HEK293T (cell line): ENCODE measurements around the gene CUBN.
"Not testable (repeated sequence)": the region's sequence is repeated elsewhere in the genome, so short reads cannot be mapped to it uniquely, and the experiment has no call there.

Experiments used
- CTCF ChIA-PET: fragments of 350-600 bp; formaldehyde crosslinking; extraction: SDS; loops from one replicate; lab custom pipeline; 2021; ENCODE audit warnings: antibody characterized with exemption, inconsistent platforms; lab: Yijun Ruan, JAX
- POLR2A ChIA-PET: fragments of 350-600 bp; formaldehyde crosslinking; extraction: SDS; loops from one replicate; lab custom pipeline; 2020; ENCODE audit warnings: antibody characterized with exemption, inconsistent platforms; lab: Yijun Ruan, JAX
- DNase-seq: peaks from one replicate; pipeline ENCODE4 v3.0.0; 2012; ENCODE audit warnings: mixed read lengths; ENCODE audit errors: extremely low spot score
- ARNT ChIP-seq: fragments of 450-650 bp; IDR thresholded peaks from 2 replicates; pipeline ENCODE4 v1.6.1; 2017; ENCODE audit warnings: mild to moderate bottlenecking
- BHLHE40 ChIP-seq: fragments of 450-650 bp; IDR thresholded peaks from 2 replicates; pipeline ENCODE4 v1.6.1; 2016; ENCODE audit warnings: mild to moderate bottlenecking, moderate library complexity, borderline replicate concordance
- CTBP1 ChIP-seq: fragments of 450-650 bp; IDR thresholded peaks from 2 replicates; pipeline ENCODE4 v1.6.1; 2016; ENCODE audit warnings: borderline replicate concordance
- ELF4 ChIP-seq: fragments of 450-650 bp; IDR thresholded peaks from 2 replicates; pipeline ENCODE4 v1.6.1; 2017; ENCODE audit warnings: antibody characterized with exemption
- FOXA1 ChIP-seq: fragments of 450-650 bp; IDR thresholded peaks from 2 replicates; pipeline ENCODE4 v1.6.1; 2016; ENCODE audit warnings: mild to moderate bottlenecking
- FOXK2 ChIP-seq: fragments of 450-650 bp; IDR thresholded peaks from 2 replicates; pipeline ENCODE4 v1.6.1; 2016; ENCODE audit warnings: mild to moderate bottlenecking
- FOXM1 ChIP-seq: fragments of 450-650 bp; IDR thresholded peaks from 2 replicates; pipeline ENCODE4 v1.6.1; 2017; ENCODE audit warnings: mild to moderate bottlenecking, borderline replicate concordance
- HDGF ChIP-seq: fragments of 450-650 bp; IDR thresholded peaks from 2 replicates; pipeline ENCODE4 v1.6.1; 2017; ENCODE audit warnings: antibody characterized with exemption, borderline replicate concordance
- L3MBTL2 ChIP-seq: fragments of 450-650 bp; conservative IDR thresholded peaks from 2 replicates; pipeline ENCODE4 v1.6.1; 2016; ENCODE audit warnings: mild to moderate bottlenecking
- LEF1 ChIP-seq: fragments of 450-650 bp; IDR thresholded peaks from 2 replicates; pipeline ENCODE4 v1.6.1; 2017; ENCODE audit warnings: mild to moderate bottlenecking, borderline replicate concordance
- NFRKB ChIP-seq: fragments of 450-650 bp; IDR thresholded peaks from 2 replicates; pipeline ENCODE4 v1.6.1; 2016; ENCODE audit warnings: mild to moderate bottlenecking, moderate library complexity
- SP1 ChIP-seq: fragments of 450-650 bp; IDR thresholded peaks from 2 replicates; pipeline ENCODE4 v1.6.1; 2017
- SUZ12 ChIP-seq: fragments of 450-650 bp; IDR thresholded peaks from 2 replicates; pipeline ENCODE4 v1.6.1; 2016; ENCODE audit warnings: mild to moderate bottlenecking
- TARDBP ChIP-seq: fragments of 450-650 bp; IDR thresholded peaks from 2 replicates; pipeline ENCODE4 v1.6.1; 2016
- ZNF384 ChIP-seq: fragments of 450-650 bp; IDR thresholded peaks from 2 replicates; pipeline ENCODE4 v1.6.1; 2016
- TF ChIP-seq, protein P1 (sequence below): fragments of 450-650 bp; IDR thresholded peaks from 2 replicates; pipeline ENCODE4 v1.6.1; 2016

The CUBN gene

DNA sequence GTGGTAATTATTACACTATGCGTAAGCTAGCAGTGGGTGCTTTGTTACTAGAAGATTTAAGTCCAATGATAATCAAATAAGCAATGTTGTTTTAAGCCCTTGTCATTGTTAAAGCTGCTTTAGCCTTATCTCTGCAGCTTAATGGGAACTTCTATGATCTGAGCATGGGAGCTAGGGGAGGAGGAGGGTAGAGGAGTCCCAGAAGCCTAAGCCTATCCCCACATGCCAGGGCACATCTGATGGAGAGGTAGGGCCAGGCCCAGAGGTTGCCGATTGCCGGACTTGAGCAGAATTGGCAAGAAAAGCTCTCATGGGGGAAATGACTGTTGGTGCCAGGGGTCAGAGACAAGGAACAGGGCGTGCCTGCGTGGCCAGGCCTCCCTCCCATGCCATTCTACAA, 13.4 kb downstream of the CUBN start:
- CTCF ChIA-PET: interaction anchor here (0.8 kb wide), 1 partner anchor 8 kb away, joined by 3 read pairs; no protein-coding TSS in a partner anchor
- POLR2A ChIA-PET: interaction anchor here (0.9 kb wide), 1 partner anchor 10 kb away, joined by 3 read pairs; no protein-coding TSS in a partner anchor
- TF ChIP-seq HDGF (no peak), SP1 (no peak), FOXK2 (no peak), ZNF384 (no peak), TARDBP (no peak), SUZ12 (no peak), FOXA1 (no peak), NFRKB (no peak), FOXM1 (no peak), L3MBTL2 (no peak), ARNT (no peak)
- TF ChIP-seq, protein P1, sequence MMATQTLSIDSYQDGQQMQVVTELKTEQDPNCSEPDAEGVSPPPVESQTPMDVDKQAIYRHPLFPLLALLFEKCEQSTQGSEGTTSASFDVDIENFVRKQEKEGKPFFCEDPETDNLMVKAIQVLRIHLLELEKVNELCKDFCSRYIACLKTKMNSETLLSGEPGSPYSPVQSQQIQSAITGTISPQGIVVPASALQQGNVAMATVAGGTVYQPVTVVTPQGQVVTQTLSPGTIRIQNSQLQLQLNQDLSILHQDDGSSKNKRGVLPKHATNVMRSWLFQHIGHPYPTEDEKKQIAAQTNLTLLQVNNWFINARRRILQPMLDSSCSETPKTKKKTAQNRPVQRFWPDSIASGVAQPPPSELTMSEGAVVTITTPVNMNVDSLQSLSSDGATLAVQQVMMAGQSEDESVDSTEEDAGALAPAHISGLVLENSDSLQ: no peak
- DNase-seq: no peak

DNA sequence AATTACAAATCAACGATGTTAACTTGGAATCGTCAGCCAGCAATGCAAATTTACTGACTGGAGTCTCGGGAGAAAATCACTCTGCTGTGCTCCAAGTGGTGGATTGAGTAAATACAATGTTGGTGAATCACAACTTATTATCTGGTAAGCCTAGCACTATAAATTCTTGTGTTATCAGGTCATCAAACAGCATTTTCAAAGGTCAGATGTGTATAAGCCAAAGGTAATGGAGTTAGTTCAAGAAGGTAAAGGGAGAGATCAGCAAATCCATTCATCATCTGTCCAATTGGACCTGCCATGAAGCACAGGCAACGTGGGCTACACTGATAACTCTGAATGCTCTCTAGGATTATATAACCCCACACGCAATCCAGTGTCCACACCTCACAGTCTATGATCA, 13.9 kb downstream of the CUBN start:
- no peak for DNase-seq
- TF ChIP-seq L3MBTL2 (no peak), CTBP1 (no peak)
- ChIA-PET POLR2A (interaction anchor here (1.0 kb wide), 2 partner anchors 114 to 528 kb away, joined by 3 to 5 read pairs; partner anchors contain the start of gene STAM), CTCF (no interaction called here)

DNA sequence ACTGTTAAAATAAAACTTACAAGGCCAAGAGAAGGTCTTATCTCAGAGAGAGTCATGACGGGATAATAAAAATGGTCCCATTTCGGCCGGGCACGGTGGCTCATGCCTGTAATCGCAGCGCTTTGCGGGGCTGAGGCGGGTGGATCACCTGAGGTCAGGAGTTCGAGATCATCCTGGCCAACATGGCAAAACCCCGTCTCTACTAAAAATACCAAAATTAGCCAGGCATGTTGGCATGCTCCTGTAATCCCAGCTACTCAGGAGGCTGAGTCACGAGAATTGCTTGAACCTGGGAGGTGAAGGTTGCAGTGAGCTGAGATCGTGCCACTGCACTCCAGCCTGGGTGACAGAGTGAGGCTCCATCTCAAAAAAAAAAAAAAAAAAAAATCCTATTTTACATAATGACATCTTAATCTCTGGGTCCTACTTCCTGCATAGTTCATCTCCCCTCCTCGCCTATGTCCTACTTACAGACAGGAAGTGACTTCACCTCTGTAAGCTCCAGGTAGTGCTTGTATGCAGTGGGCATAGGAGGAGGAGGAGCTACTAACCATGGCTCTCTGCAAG, 14.7 kb downstream of the CUBN start:
- DNase-seq: not testable (repeated sequence)
- CTCF ChIA-PET: interaction anchor here (0.6 kb wide), 1 partner anchor 86 kb away, joined by 3 read pairs; no protein-coding TSS in a partner anchor
- POLR2A ChIA-PET: interaction anchor here (1.0 kb wide), 2 partner anchors 114 to 529 kb away, joined by 3 to 5 read pairs; partner anchors contain the start of gene STAM

DNA sequence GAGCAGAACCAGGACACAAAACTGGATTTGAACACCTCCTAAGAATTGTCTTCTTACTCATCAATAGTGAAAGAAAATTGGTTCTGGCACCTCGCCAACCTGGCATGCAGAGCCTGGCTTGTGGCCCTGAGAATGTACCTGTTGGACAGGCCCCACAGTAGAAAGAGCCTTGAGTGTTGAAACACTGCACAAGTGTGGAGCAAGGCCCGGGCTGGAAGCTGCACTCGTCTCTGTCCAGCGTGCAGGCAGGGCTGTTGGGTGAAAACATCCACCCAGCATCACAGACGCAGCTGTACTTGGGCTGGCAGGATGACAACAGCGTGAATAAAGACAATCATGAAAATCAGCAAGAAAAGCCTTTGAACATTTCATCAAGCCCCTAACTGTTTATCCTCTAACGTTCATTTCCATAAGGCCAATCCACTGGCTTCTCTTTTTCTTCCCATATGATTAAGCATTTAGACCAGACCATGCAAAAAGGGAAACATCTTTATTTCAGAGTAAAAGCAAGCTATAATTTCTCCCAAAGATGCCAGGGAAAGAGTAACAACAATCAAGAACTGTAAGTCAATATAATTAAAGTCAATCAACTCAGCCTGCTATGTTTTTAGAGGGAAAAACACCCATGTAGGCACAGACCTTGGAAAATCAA, 15.6 kb downstream of the CUBN start:
- no peak for DNase-seq
- POLR2A ChIA-PET: no interaction called here
- CTCF ChIA-PET: no interaction called here
- TF ChIP-seq L3MBTL2 (no peak), SP1 (no peak), FOXM1 (no peak), NFRKB (no peak), ELF4 (no peak), SUZ12 (no peak), BHLHE40 (no peak), ARNT (no peak), HDGF (no peak), TARDBP (no peak), FOXA1 (no peak), ZNF384 (no peak), FOXK2 (no peak), LEF1 (no peak), CTBP1 (no peak)
- TF ChIP-seq, protein P1: no peak

DNA sequence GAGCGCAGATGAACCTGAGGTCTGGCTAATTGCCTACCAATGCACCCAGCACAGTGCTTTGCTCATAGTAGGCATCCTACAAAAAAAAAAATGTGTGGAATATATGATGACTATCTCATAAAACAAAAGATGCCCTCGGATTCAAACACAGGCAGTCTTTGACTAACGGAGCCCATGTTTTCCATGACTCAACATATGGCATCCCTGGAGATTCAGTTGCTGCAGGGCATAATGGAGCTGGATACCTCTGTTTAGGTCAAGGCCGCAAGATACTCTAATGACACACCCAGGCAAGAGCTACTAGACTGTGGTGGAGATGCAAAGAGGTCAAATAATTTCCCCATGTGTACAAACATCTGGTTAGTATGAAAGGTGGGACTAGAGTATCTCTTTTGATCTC, 16.3 kb downstream of the CUBN start:
- ChIA-PET POLR2A (no interaction called here), CTCF (no interaction called here)
- no peak for DNase-seq
- TF ChIP-seq FOXM1 (no peak), FOXA1 (no peak), CTBP1 (no peak), NFRKB (no peak), ARNT (no peak), ELF4 (no peak), TARDBP (no peak), LEF1 (no peak), SUZ12 (no peak), ZNF384 (no peak), HDGF (no peak), BHLHE40 (no peak), FOXK2 (no peak), SP1 (no peak)
- TF ChIP-seq, protein P1: no peak

DNA sequence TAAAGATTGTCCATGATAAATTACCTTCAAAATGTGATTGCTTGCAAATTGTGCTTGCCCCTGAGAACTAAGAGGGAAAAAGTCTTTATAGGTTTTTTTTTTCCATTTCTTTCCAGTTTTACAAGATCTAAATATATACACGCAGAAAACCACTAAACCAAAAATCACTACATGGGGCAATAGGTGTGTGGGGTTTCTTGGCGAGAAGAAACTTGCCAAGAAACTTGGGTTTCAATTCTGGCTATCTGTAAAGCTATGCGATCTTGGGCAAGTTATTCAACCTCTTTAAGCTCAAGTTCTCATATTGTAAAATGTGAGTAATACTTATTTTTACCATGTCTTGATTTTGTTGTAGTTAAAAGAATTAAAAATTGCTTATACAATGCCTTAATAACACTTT, 17.0 kb downstream of the CUBN start:
- no peak for DNase-seq
- CTCF ChIA-PET: no interaction called here
- POLR2A ChIA-PET: interaction anchor here (1.0 kb wide), 1 partner anchor 117 kb away, joined by 3 read pairs; no protein-coding TSS in a partner anchor
- no peak for TF ChIP-seq HDGF
- no peak for TF ChIP-seq FOXA1
- no peak for TF ChIP-seq SP1
- no peak for TF ChIP-seq ZNF384
- no peak for TF ChIP-seq SUZ12
- TF ChIP-seq L3MBTL2: no peak
- TF ChIP-seq, protein P1: no peak
- TF ChIP-seq FOXM1: no peak
- TF ChIP-seq NFRKB: no peak
- no peak for TF ChIP-seq ARNT
- TF ChIP-seq CTBP1: no peak
- TF ChIP-seq TARDBP: no peak
- TF ChIP-seq ELF4: no peak
- no peak for TF ChIP-seq BHLHE40
- no peak for TF ChIP-seq LEF1
- no peak for TF ChIP-seq FOXK2
